WTC11 (cell line): Measurements from ENCODE around the gene NPAS2. TPM values are rescaled to one million over a fixed set of nuclear protein-coding genes. Genes with fewer than 3 reads are reported as not detected.

ENCODE experiments used
- ATAC-seq: fragments of 200-7000 bp; cut with Tn5 transposase; 2 replicates; pipeline ENCODE4 v1.10.0; 2021; ENCODE audit warnings: mild to moderate bottlenecking, moderate library complexity
- CTCF ChIA-PET: fragments of 300-600 bp; sonication (Branson Sonifier 250); formaldehyde crosslinking; loops from one replicate; lab custom pipeline; 2021; ENCODE audit warnings: antibody characterized with exemption; lab: Charles Lee
- POLR2A ChIA-PET: fragments of 350-600 bp; sonication (Branson Sonifier 250); formaldehyde crosslinking; loops from one replicate; lab custom pipeline; 2021; ENCODE audit warnings: antibody characterized with exemption; lab: Charles Lee
- DNase-seq: peaks from one replicate; pipeline ENCODE4 v3.0.0; 2021; ENCODE audit warnings: low spot score
- H3K27ac Mint-ChIP-seq: 2 replicates; pipeline ENCODE4 v1.8.0; 2021; ENCODE audit warnings: mixed read lengths
- H3K27me3 Mint-ChIP-seq: 2 replicates; pipeline ENCODE4 v1.8.0; 2021; ENCODE audit warnings: low read depth, mild to moderate bottlenecking, moderate library complexity, mixed read lengths
- H3K36me3 Mint-ChIP-seq: 2 replicates; pipeline ENCODE4 v1.8.0; 2021; ENCODE audit warnings: mixed read lengths
- H3K4me1 Mint-ChIP-seq: 2 replicates; pipeline ENCODE4 v1.8.0; 2022; ENCODE audit warnings: mixed read lengths
- H3K4me3 Mint-ChIP-seq: 2 replicates; pipeline ENCODE4 v1.8.0; 2021; ENCODE audit warnings: mild to moderate bottlenecking, moderate library complexity, mixed read lengths
- H3K9me3 Mint-ChIP-seq: 2 replicates; pipeline ENCODE4 v1.8.0; 2021; ENCODE audit warnings: mixed read lengths
- ATF2 ChIP-seq: sonication (generic); formaldehyde crosslinking; IDR thresholded peaks from 2 replicates; pipeline ENCODE4 v1.8.1; 2022; ENCODE audit warnings: low read depth, missing genetic modification reagents, borderline replicate concordance
- CBFB ChIP-seq: sonication (generic); formaldehyde crosslinking; IDR thresholded peaks from 2 replicates; pipeline ENCODE4 v1.8.1; 2022; ENCODE audit warnings: mild to moderate bottlenecking, low read depth, missing genetic modification reagents
- CTCF ChIP-seq: fragments of 200-600 bp; IDR thresholded peaks from 2 replicates; pipeline ENCODE4 v1.8.0; 2022; ENCODE audit warnings: antibody characterized with exemption
- EMX1 ChIP-seq: fragments of 250-450 bp; sonication (Bioruptor Pico); IDR thresholded peaks from 2 replicates; pipeline ENCODE4 v1.8.0; 2021; ENCODE audit warnings: mild to moderate bottlenecking
- ETV6 ChIP-seq: sonication (generic); formaldehyde crosslinking; IDR thresholded peaks from 2 replicates; pipeline ENCODE4 v1.8.1; 2022; ENCODE audit warnings: mild to moderate bottlenecking, missing genetic modification reagents
- FOXK1 ChIP-seq: sonication (generic); formaldehyde crosslinking; IDR thresholded peaks from 2 replicates; pipeline ENCODE4 v1.8.0; 2022; ENCODE audit warnings: mild to moderate bottlenecking, moderate library complexity, missing genetic modification reagents
- FOXP1 ChIP-seq: sonication (generic); formaldehyde crosslinking; IDR thresholded peaks from 2 replicates; pipeline ENCODE4 v1.8.0; 2022; ENCODE audit warnings: missing genetic modification reagents, mild to moderate bottlenecking, moderate library complexity, borderline replicate concordance
- IRF2 ChIP-seq: sonication (generic); formaldehyde crosslinking; IDR thresholded peaks from 2 replicates; pipeline ENCODE4 v1.8.0; 2022; ENCODE audit warnings: low read depth, missing genetic modification reagents, borderline replicate concordance
- JAZF1 ChIP-seq: fragments of 250-450 bp; sonication (Bioruptor Pico); IDR thresholded peaks from 2 replicates; pipeline ENCODE4 v1.9.0; 2021; ENCODE audit warnings: moderate library complexity, mild to moderate bottlenecking, inconsistent platforms
- SP1 ChIP-seq: sonication (generic); formaldehyde crosslinking; conservative IDR thresholded peaks from 2 replicates; pipeline ENCODE4 v1.8.1; 2022; ENCODE audit warnings: missing genetic modification reagents
- TP53 ChIP-seq: sonication (generic); formaldehyde crosslinking; IDR thresholded peaks from 2 replicates; pipeline ENCODE4 v1.8.1; 2023; ENCODE audit warnings: mild to moderate bottlenecking, missing genetic modification reagents
- ZNF121 ChIP-seq: sonication (generic); formaldehyde crosslinking; IDR thresholded peaks from 2 replicates; pipeline ENCODE4 v1.8.0; 2023; ENCODE audit warnings: missing genetic modification reagents
- ZNF317 ChIP-seq: sonication (generic); formaldehyde crosslinking; IDR thresholded peaks from 2 replicates; pipeline ENCODE4 v1.8.1; 2023; ENCODE audit warnings: low read depth, mild to moderate bottlenecking, moderate library complexity, missing genetic modification reagents, borderline replicate concordance
- ZNF425 ChIP-seq: fragments of 250-450 bp; sonication (Bioruptor Pico); conservative IDR thresholded peaks from 2 replicates; pipeline ENCODE4 v1.9.0; 2021; ENCODE audit warnings: mild to moderate bottlenecking
- total RNA-seq: library from RNA; stranded (reverse); gene quantifications from 3 replicates; pipeline ENCODE4 v1.2.3, GENCODE V29; 2021
- TF ChIP-seq, protein P1 (sequence below): fragments of 250-450 bp; sonication (Bioruptor Pico); IDR thresholded peaks from 2 replicates; pipeline ENCODE4 v1.9.0; 2021; ENCODE audit warnings: moderate library complexity, mild to moderate bottlenecking, inconsistent platforms, borderline replicate concordance
- TF ChIP-seq, protein P2 (sequence below): fragments of 250-450 bp; sonication (Bioruptor Pico); IDR thresholded peaks from 2 replicates; pipeline ENCODE4 v2.1.2; 2022; ENCODE audit warnings: mild to moderate bottlenecking, moderate library complexity
- TF ChIP-seq, protein P3 (sequence below): sonication (generic); formaldehyde crosslinking; IDR thresholded peaks from 2 replicates; pipeline ENCODE4 v1.8.0; 2022; ENCODE audit warnings: mild to moderate bottlenecking, missing genetic modification reagents
- TF ChIP-seq, protein P4 (sequence below): sonication (generic); formaldehyde crosslinking; IDR thresholded peaks from 2 replicates; pipeline ENCODE4 v1.8.1; 2023; ENCODE audit warnings: mild to moderate bottlenecking, missing genetic modification reagents

The NPAS2 gene
- total RNA-seq, 1 experiment from 2014 or later: 2.6 TPM

DNA sequence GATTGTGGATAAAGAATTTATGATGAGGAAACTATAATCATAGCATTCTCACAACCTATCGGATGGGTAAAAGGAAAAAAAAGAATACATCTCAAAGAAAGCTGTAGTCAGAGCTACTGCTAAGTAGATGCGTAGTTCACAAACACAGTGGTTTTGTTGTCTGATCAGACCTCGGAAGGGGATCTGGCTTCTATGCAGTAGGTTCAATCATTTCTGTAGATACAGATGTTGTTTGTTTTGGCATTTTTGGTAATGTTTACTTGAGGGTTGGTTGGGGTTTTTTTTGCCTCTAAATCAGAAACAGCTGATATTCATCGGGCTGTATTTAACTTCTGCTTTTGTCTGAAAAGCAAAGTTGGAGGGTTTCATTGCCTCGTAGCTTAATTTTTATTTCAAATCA is 42.1 kb downstream of the NPAS2 start:
- TF ChIP-seq ZNF317 (CRISPR knock-in tag): no peak
- no peak for TF ChIP-seq ATF2 (CRISPR knock-in tag)
- TF ChIP-seq JAZF1: no peak
- TF ChIP-seq ETV6 (CRISPR knock-in tag): no peak
- TF ChIP-seq ZNF121 (CRISPR knock-in tag): no peak
- TF ChIP-seq, protein P1, sequence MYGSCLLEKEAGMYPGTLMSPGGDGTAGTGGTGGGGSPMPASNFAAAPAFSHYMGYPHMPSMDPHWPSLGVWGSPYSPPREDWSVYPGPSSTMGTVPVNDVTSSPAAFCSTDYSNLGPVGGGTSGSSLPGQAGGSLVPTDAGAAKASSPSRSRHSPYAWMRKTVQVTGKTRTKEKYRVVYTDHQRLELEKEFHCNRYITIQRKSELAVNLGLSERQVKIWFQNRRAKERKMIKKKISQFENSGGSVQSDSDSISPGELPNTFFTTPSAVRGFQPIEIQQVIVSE: no peak
- TF ChIP-seq CTCF: no peak
- TF ChIP-seq IRF2 (CRISPR knock-in tag): no peak
- no peak for TF ChIP-seq TP53 (CRISPR knock-in tag)
- no peak for TF ChIP-seq FOXK1
- TF ChIP-seq, protein P2, sequence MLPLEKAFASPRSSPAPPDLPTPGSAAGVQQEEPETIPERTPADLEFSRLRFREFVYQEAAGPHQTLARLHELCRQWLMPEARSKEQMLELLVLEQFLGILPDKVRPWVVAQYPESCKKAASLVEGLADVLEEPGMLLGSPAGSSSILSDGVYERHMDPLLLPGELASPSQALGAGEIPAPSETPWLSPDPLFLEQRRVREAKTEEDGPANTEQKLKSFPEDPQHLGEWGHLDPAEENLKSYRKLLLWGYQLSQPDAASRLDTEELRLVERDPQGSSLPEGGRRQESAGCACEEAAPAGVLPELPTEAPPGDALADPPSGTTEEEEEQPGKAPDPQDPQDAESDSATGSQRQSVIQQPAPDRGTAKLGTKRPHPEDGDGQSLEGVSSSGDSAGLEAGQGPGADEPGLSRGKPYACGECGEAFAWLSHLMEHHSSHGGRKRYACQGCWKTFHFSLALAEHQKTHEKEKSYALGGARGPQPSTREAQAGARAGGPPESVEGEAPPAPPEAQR (CRISPR knock-in tag): no peak
- TF ChIP-seq CBFB (CRISPR knock-in tag): no peak
- H3K36me3 Mint-ChIP-seq: no peaks in the 10 kb centered on the region
- no peak overlapping the region for H3K4me3 Mint-ChIP-seq
- peaks cover under 1% of the 10 kb centered on the region for H3K9me3 Mint-ChIP-seq
- DNase-seq: no peak
- ChIA-PET CTCF (interaction anchor here (0.9 to 1.6 kb wide), 2 partner anchors 9 to 57 kb away, joined by 4 to 6 read pairs; no protein-coding TSS in a partner anchor), POLR2A (interaction anchor here (0.7 kb wide), 1 partner anchor 14 kb away, joined by 3 read pairs; no protein-coding TSS in a partner anchor)
- H3K27me3 Mint-ChIP-seq: no peaks in the 10 kb centered on the region
- H3K27ac Mint-ChIP-seq: no peak overlapping the region
- H3K4me1 Mint-ChIP-seq: peaks cover 3% of the 10 kb centered on the region
- ATAC-seq: no peak

GRCh38 chr2:100865816-100866460 is 46.0 kb downstream of the NPAS2 start:
- no peak overlapping the region for H3K4me3 Mint-ChIP-seq
- no peak overlapping the region for H3K27ac Mint-ChIP-seq
- ChIA-PET CTCF (no interaction called here), POLR2A (no interaction called here)
- TF ChIP-seq, protein P3, sequence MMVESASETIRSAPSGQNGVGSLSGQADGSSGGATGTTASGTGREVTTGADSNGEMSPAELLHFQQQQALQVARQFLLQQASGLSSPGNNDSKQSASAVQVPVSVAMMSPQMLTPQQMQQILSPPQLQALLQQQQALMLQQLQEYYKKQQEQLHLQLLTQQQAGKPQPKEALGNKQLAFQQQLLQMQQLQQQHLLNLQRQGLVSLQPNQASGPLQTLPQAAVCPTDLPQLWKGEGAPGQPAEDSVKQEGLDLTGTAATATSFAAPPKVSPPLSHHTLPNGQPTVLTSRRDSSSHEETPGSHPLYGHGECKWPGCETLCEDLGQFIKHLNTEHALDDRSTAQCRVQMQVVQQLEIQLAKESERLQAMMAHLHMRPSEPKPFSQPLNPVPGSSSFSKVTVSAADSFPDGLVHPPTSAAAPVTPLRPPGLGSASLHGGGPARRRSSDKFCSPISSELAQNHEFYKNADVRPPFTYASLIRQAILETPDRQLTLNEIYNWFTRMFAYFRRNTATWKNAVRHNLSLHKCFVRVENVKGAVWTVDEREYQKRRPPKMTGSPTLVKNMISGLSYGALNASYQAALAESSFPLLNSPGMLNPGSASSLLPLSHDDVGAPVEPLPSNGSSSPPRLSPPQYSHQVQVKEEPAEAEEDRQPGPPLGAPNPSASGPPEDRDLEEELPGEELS (CRISPR knock-in tag): no peak
- TF ChIP-seq, protein P1: no peak
- peaks cover 2% of the 10 kb centered on the region; the same call in 1 of the 2 replicates for H3K4me1 Mint-ChIP-seq
- DNase-seq: no peak
- H3K27me3 Mint-ChIP-seq: no peaks in the 10 kb centered on the region
- H3K36me3 Mint-ChIP-seq: peaks cover 10% of the 10 kb centered on the region; the same call in 1 of the 2 replicates
- peaks cover 14% of the 10 kb centered on the region for H3K9me3 Mint-ChIP-seq
- no peak for ATAC-seq

DNA sequence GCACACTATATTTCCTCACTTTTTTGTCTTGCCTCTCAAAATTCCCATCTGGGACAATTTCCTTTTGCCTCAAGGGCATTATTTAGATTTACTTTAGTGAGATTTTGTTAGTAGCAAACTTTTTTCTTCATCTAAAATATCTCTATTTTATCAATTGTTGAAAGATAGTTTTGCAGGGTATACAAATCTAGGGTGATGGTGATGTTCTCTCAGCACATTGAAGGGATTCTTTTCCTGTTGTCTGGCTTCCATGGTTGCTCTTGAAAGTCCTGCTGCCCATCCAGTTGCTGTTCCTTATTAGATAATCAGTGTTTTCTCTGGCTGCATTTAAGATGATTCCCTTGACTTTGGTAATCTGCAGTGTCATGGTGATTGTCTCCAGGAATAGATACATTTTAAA is 48.1 kb downstream of the NPAS2 start:
- Mint-ChIP-seq H3K9me3 (peaks cover 14% of the 10 kb centered on the region), H3K4me1 (peaks cover 10% of the 10 kb centered on the region), H3K4me3 (no peak overlapping the region), H3K27ac (no peak overlapping the region), H3K27me3 (no peaks in the 10 kb centered on the region), H3K36me3 (peaks cover 10% of the 10 kb centered on the region; the same call in 1 of the 2 replicates)
- no peak for DNase-seq
- POLR2A ChIA-PET: no interaction called here
- no peak for ATAC-seq
- CTCF ChIA-PET: no interaction called here
- TF ChIP-seq EMX1 (no peak), FOXP1 (no peak), ZNF425 (CRISPR knock-in tag) (no peak), SP1 (CRISPR knock-in tag) (no peak)
- TF ChIP-seq, protein P4, sequence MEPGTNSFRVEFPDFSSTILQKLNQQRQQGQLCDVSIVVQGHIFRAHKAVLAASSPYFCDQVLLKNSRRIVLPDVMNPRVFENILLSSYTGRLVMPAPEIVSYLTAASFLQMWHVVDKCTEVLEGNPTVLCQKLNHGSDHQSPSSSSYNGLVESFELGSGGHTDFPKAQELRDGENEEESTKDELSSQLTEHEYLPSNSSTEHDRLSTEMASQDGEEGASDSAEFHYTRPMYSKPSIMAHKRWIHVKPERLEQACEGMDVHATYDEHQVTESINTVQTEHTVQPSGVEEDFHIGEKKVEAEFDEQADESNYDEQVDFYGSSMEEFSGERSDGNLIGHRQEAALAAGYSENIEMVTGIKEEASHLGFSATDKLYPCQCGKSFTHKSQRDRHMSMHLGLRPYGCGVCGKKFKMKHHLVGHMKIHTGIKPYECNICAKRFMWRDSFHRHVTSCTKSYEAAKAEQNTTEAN (CRISPR knock-in tag): no peak
